Psoas muscle (tissue), 8 donors: Measurements from ENCODE around the gene TUBB3. TPM values are rescaled to one million over a fixed set of nuclear protein-coding genes. Genes with fewer than 3 reads are reported as not detected.

Source experiments
- ATAC-seq, 4 donors: fragments of 200-7000 bp; cut with Tn5 transposase; one replicate each; pipeline ENCODE4 v1.9.1; 2020; ENCODE audit warnings: moderate library complexity in 3 of 4, mild to moderate bottlenecking in 2 of 4
- DNase-seq, 2 donors: peaks; one replicate each; pipeline ENCODE4 v3.0.0-alpha.2; 2020
- H3K27ac ChIP-seq: fragments of 200-600 bp; one replicate; pipeline ENCODE4 v1.8.0; 2022
- H3K27me3 ChIP-seq, 3 donors: fragments of 200-600 bp in 1 of 3; one replicate each; pipeline versions ENCODE4 v1.6.1 to v1.8.0; 2013 to 2022; ENCODE audit warnings: low read length in 2 of 3, mild to moderate bottlenecking in 2 of 3, moderate library complexity in 1 of 3; ENCODE audit not compliant: insufficient read depth in 3 of 3
- H3K36me3 ChIP-seq, 2 donors: fragments of 200-600 bp in 1 of 2; one replicate each; pipeline versions ENCODE4 v1.6.1 to v1.8.0; 2013 to 2022; ENCODE audit warnings: low read depth in 1 of 2, mild to moderate bottlenecking in 1 of 2, moderate library complexity in 1 of 2; ENCODE audit not compliant: insufficient read depth in 1 of 2
- H3K4me1 ChIP-seq: fragments of 200-600 bp; one replicate; pipeline ENCODE4 v1.8.0; 2022
- H3K4me3 ChIP-seq: fragments of 200-600 bp; one replicate; pipeline ENCODE4 v1.8.0; 2022; ENCODE audit warnings: mild to moderate bottlenecking
- H3K9me3 ChIP-seq: fragments of 200-600 bp; one replicate; pipeline ENCODE4 v1.8.0; 2022
- CTCF ChIP-seq: fragments of 200-600 bp; IDR thresholded peaks from one replicate; pipeline ENCODE4 v1.8.0; 2022; ENCODE audit warnings: antibody characterized with exemption
- WGBS, 3 donors: extraction: QIAGEN DNeasy Blood & Tissue Kit; methylation state at CpG; one replicate each; pipeline versions ENCODE4 v1.1.6 to v1.1.7; 2013; 5-methylcytosine and 5-hydroxymethylcytosine counted together
- intact Hi-C, 2 donors: fragments of 100-400 bp; cut with DNase I; formaldehyde crosslinking; loops; one replicate each; pipeline versions ENCODE4 v1.11.0 to v1.14.2; 2022
- polyA plus RNA-seq, 3 donors: library from polyadenylated mRNA; stranded (reverse); fragments of 200-250 nt; gene quantifications; one replicate each; pipeline ENCODE4 v1.2.3, GENCODE V29; 2013
- total RNA-seq, 4 donors: library from RNA; stranded (reverse); fragmentation: NEBNext Ultra II Directional in 2 of 4; extraction: Animal tissue kit (Norgen Biotek cat#: 25700) in 2 of 4; gene quantifications; one replicate each; pipeline versions ENCODE4 v1.2.1 to v1.2.4, GENCODE V29; 2021 to 2023
- donor health status: healthy with polysubstance abuse.
- donor health status: DM: no; HTN: no; CAD: no; lungs with moderate emphysema.
- donor health status: Bipolar disorder and iron deficiency.
- donor health status: healthy.
- donor health status: DM: yes; HTN: yes; CAD: no.
- donor health status: DM: no; HTN: no; CAD: no.
- donor health status: DM: no; HTN: no; CAD: no.
- donor health status: DM: yes; HTN: yes; CAD: no.

The TUBB3 gene
- total and polyA plus RNA-seq, 7 donors: 0.17 to 2.4 (median 0.47) TPM; not detected in 2

GRCh38 chr16:89895482-89896250 is 27.5 kb upstream of the TUBB3 start:
- ATAC-seq: no peak
- Histone ChIP-seq H3K4me3 (no peak overlapping the region), H3K27me3 (no peaks in the 10 kb centered on the region), H3K27ac (no peak overlapping the region), H3K4me1 (no peaks in the 10 kb centered on the region), H3K36me3 (peaks cover 12 to 95% of the 10 kb centered on the region in 2 donors), H3K9me3 (no peaks in the 10 kb centered on the region)
- WGBS, 3 donors: 89 to 92% (median 89%) methylated on average over 26 of the region's 26 CpGs
- DNase-seq: no peak
- intact Hi-C loops: loop anchor here in 1 of 2 donors (1.0 kb wide), 1 partner anchor 13 kb away; no protein-coding TSS in a partner anchor
- TF ChIP-seq CTCF: no peak

- H3K4me3 ChIP-seq: no peak overlapping the region
- 93 to 96% (median 96%) methylated on average over 11 of the region's 11 CpGs for WGBS, 3 donors
- TF ChIP-seq CTCF: no peak
- H3K27ac ChIP-seq: no peak overlapping the region
- no peaks in the 10 kb centered on the region for H3K9me3 ChIP-seq
- no peak for ATAC-seq
- H3K4me1 ChIP-seq: no peaks in the 10 kb centered on the region
- no peaks in the 10 kb centered on the region for H3K27me3 ChIP-seq
- peaks cover 11 to 85% of the 10 kb centered on the region in 2 donors for H3K36me3 ChIP-seq
- peak in 1 of 2 donors; percentile 42 for DNase-seq
- intact Hi-C loops: no loop called here
These were observed 25.9 kb upstream of the TUBB3 start for GRCh38 chr16:89897204-89897603.

- Histone ChIP-seq H3K4me1 (no peaks in the 10 kb centered on the region), H3K36me3 (peaks cover 11 to 82% of the 10 kb centered on the region in 2 donors), H3K27ac (no peak overlapping the region), H3K4me3 (no peak overlapping the region), H3K9me3 (no peaks in the 10 kb centered on the region), H3K27me3 (no peaks in the 10 kb centered on the region)
- no peak for TF ChIP-seq CTCF
- DNase-seq: peak in 1 of 2 donors; percentile 45
- peak in 2 of 4 donors; percentile 9 to 16 for ATAC-seq
- WGBS, 3 donors: 94 to 95% (median 95%) methylated on average over 34 to 36 of the region's 36 CpGs
- intact Hi-C loops: no loop called here
These were observed 24.8 kb upstream of the TUBB3 start for GRCh38 chr16:89898201-89898967.

GRCh38 chr16:89899879-89900481 is 23.2 kb upstream of the TUBB3 start:
- 94 to 95% (median 95%) methylated on average over 20 of the region's 20 CpGs for WGBS, 3 donors
- ATAC-seq (no peak), DNase-seq (peak in 1 of 2 donors; percentile 36)
- H3K27me3 ChIP-seq: no peaks in the 10 kb centered on the region
- H3K4me1 ChIP-seq: no peaks in the 10 kb centered on the region
- no peaks in the 10 kb centered on the region for H3K9me3 ChIP-seq
- H3K27ac ChIP-seq: no peak overlapping the region
- no peak for TF ChIP-seq CTCF
- H3K36me3 ChIP-seq: peaks cover 11 to 83% of the 10 kb centered on the region in 2 donors
- intact Hi-C loops: no loop called here
- no peak overlapping the region for H3K4me3 ChIP-seq
